ENCODE results near the gene RBCK1.

RBCK1 gene

GRCh38 chr20:418858-419365 lies 10.8 kb downstream of the RBCK1 start:
- DNase-seq (ENCODE audit: low spot score), result no peak

- no peak for DNase-seq (ENCODE audit: low spot score)
These were observed 11.6 kb downstream of the RBCK1 start for GRCh38 chr20:419556-420165.

- DNase-seq (ENCODE audit: low spot score), result no peak
These were observed 12.1 kb downstream of the RBCK1 start for GRCh38 chr20:420166-420620.

- DNase-seq (ENCODE audit: low spot score), result no peak
These were observed 12.8 kb downstream of the RBCK1 start for GRCh38 chr20:420721-421574.

- no peak for DNase-seq (ENCODE audit: low spot score)
These were observed 13.7 kb downstream of the RBCK1 start for GRCh38 chr20:421685-422250.

- DNase-seq (ENCODE audit: low spot score), result no peak
These were observed 18.5 kb downstream of the RBCK1 start for GRCh38 chr20:426566-426965.

- DNase-seq (ENCODE audit: low spot score), result no peak
These were observed 19.3 kb downstream of the RBCK1 start for GRCh38 chr20:427401-427800.

GRCh38 chr20:427849-428657 lies 20.0 kb downstream of the RBCK1 start:
- no peak for DNase-seq (ENCODE audit: low spot score)

GRCh38 chr20:428658-429200 lies 20.6 kb downstream of the RBCK1 start:
- no peak for DNase-seq (ENCODE audit: low spot score)

GRCh38 chr20:430091-430999 lies 22.2 kb downstream of the RBCK1 start:
- DNase-seq (ENCODE audit: low spot score), result no peak

- peak; percentile 68 for DNase-seq (ENCODE audit: low spot score)
These were observed 23.2 kb downstream of the RBCK1 start for GRCh38 chr20:431012-431904.

- DNase-seq (ENCODE audit: low spot score), result no peak
These were observed 24.1 kb downstream of the RBCK1 start for GRCh38 chr20:432208-432607.

GRCh38 chr20:432677-433299 lies 24.7 kb downstream of the RBCK1 start:
- no peak for DNase-seq (ENCODE audit: low spot score)

- no peak for DNase-seq (ENCODE audit: low spot score)
These were observed 25.3 kb downstream of the RBCK1 start for GRCh38 chr20:433300-433975.

- no peak for DNase-seq (ENCODE audit: low spot score)
These were observed 26.1 kb downstream of the RBCK1 start for GRCh38 chr20:434221-434620.

GRCh38 chr20:434661-435419 lies 26.7 kb downstream of the RBCK1 start:
- DNase-seq (ENCODE audit: low spot score), result no peak

GRCh38 chr20:435558-435957 lies 27.5 kb downstream of the RBCK1 start:
- no peak for DNase-seq (ENCODE audit: low spot score)

- DNase-seq (ENCODE audit: low spot score), result no peak
These were observed 28.4 kb downstream of the RBCK1 start for GRCh38 chr20:436476-436875.
